Activated CD4-positive, alpha-beta T cell treated with anti-CD3 and anti-CD28 coated beads, Interleukin-2, amount 50 U/mL, for 1 hour (primary cell): ENCODE results near the gene NLRP3.
"Not testable (repeated sequence)": the region's sequence is repeated elsewhere in the genome, so short reads cannot be mapped to it uniquely, and the experiment has no call there.

Experiments
- DNase-seq: peaks from one replicate; pipeline ENCODE4 v3.0.0-alpha.2; 2020

NLRP3 gene

DNA sequence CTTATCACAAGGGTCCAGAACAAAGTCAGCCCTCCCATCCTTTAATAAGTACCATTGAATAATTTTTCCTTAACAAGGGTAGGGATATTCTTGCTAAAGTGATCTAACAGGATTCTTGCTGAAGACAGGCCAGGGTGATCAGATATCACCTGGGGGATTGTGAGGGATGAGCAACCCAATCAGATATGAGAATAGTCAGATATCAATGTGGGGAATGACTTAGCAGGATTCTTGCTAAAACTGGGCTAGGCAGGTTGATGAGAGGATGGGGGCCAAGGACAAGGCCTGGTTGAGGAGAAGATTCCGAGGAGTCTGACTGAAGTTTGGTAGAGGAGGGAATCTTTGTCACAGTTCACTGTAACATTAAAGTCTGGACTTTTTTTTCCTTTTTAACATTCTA is 23.9 kb upstream of the NLRP3 start:
- no peak for DNase-seq

DNA sequence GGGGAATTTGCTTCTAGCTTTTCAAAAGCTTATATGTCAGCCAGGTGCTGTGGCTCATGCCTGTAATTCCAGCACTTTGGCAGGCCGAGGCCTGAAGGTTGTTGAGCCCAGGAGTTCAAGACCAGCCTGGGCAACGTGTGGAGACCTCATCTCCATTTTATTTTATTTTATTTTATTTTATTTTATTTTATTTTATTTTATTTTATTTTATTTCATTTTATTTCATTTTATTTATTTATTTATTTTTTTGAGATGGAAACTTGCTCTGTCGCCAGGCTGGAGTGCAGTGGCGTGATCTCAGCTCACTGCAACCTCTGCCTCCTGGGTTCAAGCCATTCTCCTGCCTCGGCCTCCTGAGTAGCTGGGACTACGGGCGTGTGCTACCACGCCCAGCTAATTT is 20.9 kb upstream of the NLRP3 start:
- DNase-seq: not testable (repeated sequence)

DNA sequence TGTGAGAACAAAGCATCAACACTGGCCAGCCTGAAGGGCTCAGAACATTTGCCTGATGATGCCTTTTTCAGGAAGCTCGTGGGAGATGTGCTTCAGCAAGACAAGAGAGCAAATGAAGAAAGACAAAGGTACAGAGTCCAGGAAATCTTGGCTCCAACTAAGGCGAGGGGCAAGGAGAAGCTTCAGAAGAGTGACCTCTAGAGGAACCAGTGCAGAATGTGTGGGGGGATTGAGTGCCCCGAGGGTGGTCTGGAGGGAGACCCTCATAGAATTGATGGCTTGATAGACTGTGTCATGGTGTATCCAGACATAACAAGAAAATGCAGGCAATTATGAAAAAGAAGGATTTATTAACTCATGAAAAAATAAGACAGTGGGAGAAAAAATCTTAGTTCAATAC is 15.3 kb upstream of the NLRP3 start:
- no peak for DNase-seq

DNA sequence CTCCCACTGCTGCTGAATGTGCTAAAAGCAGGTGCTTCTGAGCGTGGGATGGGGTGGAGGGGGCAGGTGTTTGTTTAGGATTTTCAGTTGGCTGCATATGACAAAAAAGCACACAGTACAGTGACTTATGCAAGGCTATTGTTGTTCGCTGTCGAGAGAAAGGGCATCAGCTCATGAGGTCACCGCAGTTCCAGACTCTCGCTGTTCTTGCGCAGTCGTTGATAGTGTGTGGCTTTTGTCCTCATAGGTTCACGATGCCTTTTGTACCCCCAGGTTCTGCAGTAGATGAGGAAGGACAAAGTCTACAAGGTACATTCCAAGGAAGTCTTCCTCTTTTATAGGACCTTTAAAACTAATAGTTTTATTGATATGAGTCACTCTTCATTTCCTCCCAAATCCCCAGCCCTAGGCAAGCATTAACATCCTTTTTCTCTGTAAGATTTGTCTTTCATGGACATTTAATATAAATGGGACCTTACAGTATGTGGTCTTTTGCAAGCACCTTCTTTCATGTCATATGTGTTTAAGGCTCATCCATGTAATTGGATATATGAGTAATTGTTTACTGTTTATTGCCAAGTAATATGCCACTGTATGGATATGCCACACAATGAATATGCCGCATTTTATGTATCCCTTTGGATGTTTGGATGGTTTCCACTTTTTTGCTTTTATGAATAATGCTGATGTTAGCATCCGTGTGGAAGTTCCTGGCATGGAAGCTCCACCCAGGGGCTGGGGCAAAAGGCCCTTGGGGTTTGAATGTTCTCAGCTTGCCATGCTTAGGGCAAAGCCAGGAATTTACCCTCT is 14.5 kb upstream of the NLRP3 start:
- DNase-seq: no peak

DNA sequence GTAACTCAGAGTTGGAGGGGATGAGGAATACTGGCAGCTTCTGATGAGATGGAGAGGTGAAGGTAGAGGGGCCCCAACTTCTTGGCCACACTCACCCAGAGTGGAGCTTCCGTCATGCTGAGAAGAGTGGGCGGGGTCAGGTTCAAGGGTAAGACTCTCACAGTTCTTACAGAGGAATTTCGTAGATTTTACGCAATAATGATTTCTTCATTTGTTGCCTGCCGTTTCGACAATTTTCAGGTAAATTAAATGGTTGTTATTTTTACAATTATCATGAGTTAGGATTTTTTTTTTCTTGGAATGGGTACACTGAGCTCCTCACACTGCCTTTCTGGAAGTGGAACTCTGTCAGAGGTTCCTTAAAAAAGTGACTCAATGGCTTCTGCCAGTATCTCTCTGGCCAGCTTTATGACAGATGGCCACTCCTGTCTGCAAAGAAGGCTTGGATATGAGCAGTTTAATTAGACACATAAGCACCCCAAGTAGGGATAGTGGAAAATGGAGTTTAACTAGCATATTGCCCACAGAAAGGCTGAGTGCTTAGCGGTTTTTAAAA is 13.8 kb upstream of the NLRP3 start:
- DNase-seq: no peak

DNA sequence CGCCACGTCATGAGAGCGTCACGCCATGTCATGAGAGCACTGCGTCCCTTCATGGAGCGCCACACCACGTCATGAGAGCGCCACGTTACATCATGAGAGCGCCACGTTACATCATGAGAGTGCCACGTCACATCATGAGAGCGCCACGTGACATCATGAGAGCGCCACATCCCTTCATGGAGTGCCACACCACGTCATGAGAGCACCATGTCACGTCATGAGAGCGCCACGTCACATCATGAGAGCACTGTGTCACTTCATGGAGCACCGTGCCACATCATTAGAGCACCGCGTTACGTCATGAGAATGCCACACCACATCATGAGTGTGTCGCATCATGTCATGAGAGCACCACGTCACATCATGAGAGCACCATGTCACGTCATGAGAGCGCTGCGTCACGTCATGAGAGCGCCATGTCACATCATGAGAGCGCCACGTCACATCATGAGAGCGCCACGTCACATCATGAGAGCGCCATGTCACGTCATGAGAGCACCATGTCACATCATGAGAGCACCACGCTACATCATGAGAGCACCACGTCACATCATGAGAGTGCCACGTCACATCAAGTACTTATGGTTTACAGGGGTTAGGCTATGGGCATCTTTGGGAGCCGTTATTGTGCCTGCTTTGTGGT is 9.8 kb upstream of the NLRP3 start:
- DNase-seq: no peak

DNA sequence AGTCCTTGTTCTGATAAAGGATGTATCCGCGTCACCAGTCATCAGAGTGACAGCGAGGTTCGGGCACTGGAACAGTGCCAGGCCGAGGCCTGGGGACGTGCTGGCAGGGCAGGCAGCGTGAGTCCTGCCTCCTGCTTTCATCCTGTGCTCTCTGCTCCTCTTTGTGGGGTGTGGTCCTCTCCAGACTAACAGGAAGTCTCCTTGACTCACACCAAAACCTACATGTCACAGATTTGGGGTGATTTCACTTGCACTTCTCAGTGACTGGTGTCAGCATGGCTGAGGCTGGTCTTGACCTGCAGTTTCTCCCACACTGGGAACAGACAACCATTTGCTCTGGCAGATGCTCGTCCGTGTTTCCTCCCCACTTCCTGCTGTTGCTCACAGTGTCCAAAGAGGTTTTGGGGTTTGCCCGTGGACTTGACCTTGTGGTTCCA is 8.8 kb upstream of the NLRP3 start:
- DNase-seq: peak; percentile 72

DNA sequence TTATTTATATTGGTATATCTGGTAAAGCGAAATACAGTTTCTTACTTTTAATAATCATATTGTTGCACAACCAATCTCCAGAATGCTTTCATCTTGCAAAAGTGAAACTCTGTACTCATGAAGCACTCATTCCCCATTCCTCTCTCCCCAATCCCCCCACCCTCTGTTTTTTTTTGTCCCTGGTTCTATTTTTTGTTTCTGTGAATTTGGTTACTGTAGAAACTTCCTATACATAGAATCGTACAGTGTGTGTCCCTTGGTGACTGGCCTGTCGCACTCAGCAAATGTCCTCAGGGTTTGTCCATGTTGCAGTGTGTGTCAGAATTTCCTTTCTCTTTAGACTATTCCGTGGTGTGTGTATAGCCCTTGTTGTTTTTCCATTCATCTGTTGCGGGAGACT is 7.9 kb upstream of the NLRP3 start:
- DNase-seq: no peak

DNA sequence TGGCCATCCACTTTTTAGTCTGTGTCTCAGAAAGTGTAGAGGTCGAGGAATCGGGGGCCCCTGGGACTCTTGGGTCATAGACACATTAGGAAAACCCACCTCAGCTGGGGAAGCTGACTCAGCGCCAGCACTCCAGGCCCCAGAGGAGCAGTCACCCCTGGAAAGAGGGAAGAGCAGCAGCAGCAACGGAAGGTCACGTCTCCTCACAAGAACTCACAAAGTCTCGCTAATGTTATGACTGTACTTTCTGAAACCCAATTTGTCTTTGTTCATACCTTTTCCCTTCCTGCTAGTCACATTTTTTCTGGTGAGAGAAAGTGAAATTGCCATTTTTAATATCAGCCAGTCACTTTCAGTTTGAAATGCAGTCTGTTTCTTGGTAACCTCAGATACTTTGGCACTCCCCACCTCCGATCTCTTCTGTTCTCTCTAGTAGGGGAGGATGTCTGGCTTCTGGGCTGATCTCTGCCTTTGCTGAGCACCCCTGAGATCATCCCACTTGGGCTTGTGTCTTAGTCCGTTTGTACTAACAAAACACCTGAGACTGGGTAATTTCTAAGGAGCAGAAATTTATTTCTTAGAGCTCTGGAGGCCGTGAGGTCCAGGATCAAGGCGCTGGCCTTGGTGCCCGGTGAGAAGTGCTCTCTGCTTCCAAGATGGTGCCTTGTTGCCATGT is 6.0 kb upstream of the NLRP3 start:
- DNase-seq: peak; percentile 24

DNA sequence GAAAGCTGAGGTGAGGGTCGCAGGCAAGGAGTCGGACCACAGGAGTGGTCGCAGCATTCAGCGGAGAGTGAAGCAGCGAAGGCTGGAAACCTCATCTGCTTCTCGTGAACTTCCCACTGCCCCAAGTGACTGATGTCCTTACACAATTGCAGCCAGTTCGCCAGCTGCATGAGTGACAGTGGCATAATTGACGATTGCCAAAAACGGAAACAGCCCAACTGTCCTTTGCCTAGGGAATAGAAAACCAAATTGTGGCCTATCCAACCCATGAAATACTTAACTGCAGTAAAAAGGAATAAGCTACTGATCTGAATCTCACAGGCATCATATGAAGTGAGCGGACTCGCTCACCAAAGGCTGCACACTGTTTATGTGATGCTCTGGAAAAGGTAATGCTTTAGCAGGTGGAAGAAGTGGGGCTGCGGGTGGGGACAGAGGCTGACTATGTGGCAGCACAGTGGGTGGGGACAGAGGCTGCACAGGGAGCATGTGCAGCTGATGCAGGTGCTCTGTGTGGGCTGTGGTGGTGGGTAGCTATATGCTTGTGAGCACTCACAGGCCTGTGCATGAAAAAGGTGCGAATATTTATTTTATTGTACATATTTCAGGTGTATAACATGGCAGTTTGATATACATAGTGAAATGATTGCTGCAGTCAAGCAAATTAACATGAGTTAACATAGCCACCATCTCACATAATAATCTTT is 4.2 kb upstream of the NLRP3 start:
- no peak for DNase-seq

DNA sequence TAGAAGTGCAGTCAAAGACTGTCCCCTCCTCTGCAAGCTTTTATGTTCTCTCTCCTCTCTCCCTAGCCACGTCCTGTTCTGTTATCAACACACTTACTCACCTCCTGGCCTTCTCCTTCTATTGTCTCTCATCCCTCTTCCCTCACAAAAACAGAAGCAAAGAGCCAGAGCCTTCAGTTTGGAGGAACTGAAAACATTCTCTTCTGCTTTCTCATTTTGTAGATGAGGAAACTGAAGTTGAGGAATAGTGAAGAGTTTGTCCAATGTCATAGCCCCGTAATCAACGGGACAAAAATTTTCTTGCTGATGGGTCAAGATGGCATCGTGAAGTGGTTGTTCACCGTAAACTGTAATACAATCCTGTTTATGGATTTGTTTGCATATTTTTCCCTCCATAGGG is 1.9 kb downstream of the NLRP3 start:
- no peak for DNase-seq

DNA sequence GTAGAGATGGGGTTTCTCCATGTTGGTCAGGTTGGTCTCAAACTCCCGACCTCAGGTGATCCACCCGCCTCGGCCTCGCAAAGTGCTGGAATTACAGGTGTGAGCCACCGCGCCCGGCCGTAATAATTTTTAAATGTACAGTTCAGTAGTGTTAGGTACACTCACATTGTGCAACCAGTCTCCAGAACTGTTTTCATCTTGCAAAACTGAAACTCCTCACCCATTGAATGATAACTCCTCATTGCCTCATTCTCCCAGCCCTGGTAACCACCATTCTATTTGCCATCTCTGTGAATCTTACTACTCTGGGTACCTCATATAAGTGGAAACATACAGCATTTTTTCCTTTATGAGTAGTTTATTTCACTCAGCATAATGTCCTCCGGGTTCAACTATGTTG is 3.4 kb downstream of the NLRP3 start:
- DNase-seq: no peak

DNA sequence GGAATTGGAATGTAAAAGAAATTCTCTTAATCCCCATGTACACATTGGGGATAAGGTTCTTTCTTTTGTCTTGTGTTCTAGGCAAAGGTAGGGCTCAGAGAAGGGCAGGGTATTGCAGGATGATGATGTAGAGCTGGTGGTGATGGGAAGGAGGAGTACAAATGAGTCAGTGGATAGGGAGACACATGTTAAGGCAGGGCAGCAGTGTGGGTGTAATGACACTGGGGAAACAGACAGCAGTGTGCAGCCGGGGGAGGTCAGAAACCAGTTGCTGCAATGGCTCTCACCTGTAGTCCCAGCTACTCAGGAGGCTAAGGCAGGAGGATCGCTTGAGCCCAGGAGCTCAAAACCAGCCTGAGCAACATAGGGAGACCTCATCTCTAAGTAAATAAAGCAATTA is 5.1 kb downstream of the NLRP3 start:
- DNase-seq: no peak

DNA sequence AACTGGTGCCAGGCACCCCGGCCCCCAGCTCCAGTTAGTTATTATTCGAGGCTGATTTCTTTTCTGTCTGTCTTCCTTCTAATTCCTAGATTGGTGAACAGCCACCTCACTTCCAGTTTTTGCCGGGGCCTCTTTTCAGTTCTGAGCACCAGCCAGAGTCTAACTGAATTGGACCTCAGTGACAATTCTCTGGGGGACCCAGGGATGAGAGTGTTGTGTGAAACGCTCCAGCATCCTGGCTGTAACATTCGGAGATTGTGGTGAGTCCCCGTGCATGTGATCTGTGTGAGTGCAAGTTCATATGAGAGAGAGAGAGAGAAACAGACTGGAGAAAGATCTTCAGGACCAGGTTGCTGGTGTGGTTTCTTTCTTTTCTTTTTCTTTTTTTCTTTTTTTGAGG is 13.5 kb downstream of the NLRP3 start:
- no peak for DNase-seq

DNA sequence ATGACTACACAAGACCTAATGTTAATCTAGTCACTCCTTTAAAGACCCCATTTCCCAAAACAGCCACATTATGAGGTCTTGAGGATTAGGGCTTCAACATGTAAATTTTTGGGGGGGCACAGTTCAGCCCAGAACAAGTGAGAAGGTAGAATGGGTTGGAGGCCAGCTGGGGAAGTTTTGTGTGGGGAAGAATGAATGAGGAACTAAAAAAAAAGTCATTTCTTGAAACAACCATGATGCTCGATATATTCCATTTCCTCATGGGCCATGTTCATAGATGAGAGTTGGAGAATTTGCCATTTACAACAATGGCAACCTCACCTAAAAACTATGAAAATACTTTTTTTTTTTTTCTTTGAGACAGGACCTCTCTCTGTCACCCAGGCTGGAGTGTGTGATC is 14.5 kb downstream of the NLRP3 start:
- DNase-seq: no peak

DNA sequence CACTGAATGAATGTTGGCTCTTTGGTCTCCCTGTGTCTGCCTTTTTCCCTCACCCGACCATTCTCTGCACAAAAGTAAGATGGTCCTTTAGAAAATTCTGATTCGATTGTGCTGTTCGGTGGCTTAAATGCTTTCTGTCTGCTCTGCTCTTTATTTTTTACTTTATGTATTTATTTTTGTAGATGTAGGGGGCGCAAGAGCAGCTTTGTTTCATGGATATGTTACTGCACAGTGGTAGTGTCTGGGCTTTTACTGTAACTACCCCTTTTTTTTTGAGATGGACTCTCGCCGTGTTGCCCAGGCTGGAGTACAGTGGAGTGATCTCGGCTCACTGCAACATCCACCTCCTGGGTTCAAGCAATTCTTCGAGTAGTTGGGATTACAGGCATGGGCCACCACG is 15.7 kb downstream of the NLRP3 start:
- no peak for DNase-seq

DNA sequence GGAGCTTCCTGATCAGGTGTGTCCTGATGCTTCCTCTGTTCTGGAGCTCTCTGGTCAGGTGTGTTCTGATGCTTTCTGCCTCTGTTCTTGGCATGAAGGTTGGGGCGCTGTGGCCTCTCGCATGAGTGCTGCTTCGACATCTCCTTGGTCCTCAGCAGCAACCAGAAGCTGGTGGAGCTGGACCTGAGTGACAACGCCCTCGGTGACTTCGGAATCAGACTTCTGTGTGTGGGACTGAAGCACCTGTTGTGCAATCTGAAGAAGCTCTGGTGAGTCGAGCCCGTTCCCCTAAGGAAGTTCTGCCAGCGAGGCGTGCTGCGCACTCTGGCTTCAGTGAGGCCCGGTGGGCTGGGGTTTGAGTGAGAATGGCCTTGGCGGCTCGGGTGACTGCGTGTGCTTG is 18.0 kb downstream of the NLRP3 start:
- DNase-seq: no peak

DNA sequence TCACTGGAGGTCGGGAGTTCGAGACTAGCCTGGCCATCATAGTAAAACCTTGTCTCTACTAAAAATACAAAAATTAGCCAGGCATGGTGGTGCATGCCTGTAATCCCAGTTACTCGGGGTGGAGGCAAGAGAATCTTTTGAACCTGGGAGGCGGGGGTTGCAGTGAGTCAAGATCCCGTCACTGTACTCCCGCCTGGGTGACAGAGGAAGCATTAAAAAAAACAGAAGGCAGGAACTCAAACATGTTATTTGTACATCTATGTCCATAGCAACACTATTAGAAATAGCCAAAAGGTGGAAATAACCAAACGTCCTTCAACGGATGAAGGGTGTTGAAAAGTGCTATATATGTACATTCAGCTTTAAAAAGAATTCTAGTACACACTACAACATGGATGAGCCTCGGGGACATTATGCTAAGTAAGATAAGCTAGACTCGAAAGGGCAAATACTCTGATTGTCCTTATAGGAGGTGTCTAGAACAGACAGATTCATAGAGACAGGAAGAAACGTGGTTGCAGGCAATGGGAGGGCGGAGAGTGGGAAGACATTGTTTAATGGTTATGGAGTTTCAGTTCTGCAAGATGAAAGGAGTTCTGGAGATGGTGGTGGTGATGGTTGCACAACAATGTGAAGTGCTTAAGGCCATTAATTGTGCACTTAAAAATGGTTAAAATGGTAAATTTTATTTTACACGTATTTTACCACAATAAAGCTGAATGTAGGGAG is 19.2 kb downstream of the NLRP3 start:
- DNase-seq: no peak

DNA sequence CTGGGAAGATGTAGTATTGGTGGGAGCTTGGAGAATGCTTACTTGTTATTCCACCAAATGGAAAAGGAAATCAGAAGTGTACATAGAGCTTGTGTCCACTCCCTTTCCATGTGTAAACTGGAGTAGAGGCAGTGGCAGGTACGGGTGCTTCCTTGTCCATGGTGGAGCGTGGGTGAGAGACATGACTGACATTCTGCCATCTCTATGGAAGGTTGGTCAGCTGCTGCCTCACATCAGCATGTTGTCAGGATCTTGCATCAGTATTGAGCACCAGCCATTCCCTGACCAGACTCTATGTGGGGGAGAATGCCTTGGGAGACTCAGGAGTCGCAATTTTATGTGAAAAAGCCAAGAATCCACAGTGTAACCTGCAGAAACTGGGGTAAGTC is 19.8 kb downstream of the NLRP3 start:
- DNase-seq: no peak

DNA sequence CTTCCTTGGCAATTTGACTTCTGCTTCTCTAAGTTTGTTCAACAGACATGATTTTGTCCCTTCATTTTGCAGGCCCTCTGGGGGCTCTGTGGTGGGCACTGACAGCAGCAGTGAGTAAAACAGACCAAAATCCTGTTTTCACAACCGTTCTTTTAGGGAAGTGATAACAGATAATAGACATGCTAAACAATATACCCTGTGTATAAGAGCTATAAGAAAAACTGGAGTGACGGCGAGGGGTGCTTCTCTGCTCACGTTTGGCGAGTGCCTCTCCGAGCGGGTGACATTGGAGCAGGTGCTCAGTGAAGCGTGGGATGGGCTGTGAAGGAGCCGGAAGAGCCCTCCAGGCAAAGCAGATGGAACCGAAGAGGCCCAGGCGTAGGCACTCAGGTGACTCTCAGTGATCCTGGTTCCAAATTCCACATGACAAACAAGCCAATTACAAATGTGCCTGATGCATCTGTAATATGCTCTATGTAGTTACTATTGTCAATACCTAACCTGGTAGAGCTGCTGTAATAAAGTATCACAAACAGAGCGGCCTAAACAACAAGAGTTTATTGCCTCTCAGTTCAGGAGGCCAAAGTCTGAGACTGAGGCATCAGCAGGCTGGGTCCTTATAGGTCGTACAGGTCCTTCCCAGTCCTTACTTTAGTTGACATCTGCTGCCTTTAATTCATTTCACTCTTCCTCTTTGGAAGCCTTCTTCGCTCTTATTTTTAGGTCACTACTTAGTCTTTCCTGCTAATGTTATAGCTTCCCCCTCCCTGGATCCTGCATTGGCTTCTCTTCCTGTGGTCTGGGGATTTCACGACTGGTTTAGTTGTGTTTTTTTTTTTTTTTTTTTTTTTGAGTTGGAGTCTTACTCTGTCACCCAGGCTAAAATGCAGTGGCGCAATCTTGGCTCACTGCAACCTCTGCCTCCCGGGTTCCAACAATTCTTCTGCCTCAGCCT is 21.9 kb downstream of the NLRP3 start:
- no peak for DNase-seq

DNA sequence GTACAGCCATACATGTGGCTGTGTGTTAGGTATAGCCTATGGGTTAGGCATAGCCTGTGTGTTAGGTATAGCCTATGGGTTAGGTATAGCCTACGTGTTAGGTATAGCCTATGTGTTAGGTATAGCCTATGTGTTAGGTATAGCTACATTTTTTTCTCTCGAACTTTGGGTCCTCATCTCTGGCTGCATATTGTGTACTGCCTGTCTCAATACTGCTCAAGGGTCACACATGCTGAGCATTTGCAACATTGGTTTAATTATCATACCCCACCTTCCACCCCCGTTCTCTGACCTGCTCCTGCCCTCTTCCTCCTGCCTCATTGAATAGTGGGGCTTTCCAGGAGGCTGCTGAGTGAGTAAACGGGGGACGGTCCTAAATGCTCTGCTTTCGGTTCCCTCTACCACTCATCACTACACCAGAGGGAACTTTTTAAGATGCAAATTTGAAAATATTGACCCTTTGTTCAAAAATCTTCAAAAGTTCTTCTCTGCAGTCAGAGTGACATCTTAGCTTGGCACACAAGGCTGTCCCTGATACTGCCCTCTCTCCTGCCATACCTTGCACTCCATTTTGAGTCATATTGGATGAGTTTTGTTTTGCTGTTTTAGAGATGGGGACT is 24.1 kb downstream of the NLRP3 start:
- DNase-seq: no peak
